Mammary epithelial cell (primary cell): ENCODE measurements around the gene MSH3.

ENCODE experiments used
- CTCF ChIP-seq, 2 donors: IDR thresholded peaks in 1 of 2; conservative IDR thresholded peaks in 1 of 2; 2 replicates each; pipeline ENCODE4 v1.5.1; 2011 to 2012; ENCODE audit warnings: inconsistent platforms in 2 of 2, low read length in 2 of 2, mild to moderate bottlenecking in 2 of 2, control low read depth in 1 of 2, low read depth in 1 of 2; ENCODE audit not compliant: insufficient read depth in 1 of 2; ENCODE audit errors: extremely low read depth in 1 of 2
- EZH2 ChIP-seq: IDR thresholded peaks from 2 replicates; pipeline ENCODE4 v1.6.1; 2012; ENCODE audit warnings: low read length, inconsistent platforms, borderline replicate concordance

- TF ChIP-seq CTCF (conservative IDR thresholded peaks at IDR 0.05 in 1 of 2, IDR thresholded peaks at IDR 0.05 in 1 of 2; ENCODE audit: extremely low read depth in 1 of 2, insufficient read depth in 1 of 2, low read depth in 1 of 2, low read length in 2 of 2) = no peak
- no peak for TF ChIP-seq EZH2
Measured at GRCh38 chr5:80781356-80781755, 126.9 kb downstream of the MSH3 start.
